Gastroesophageal sphincter (tissue), 4 donors: ENCODE results near the gene SLC6A9. TPM values are rescaled to one million over a fixed set of nuclear protein-coding genes. Genes with fewer than 3 reads are reported as not detected.

Experiments
- ATAC-seq: fragments of 150-250 bp; one replicate; pipeline ENCODE4 v1.9.1; 2016; ENCODE audit warnings: mild to moderate bottlenecking, moderate library complexity
- H3K27ac ChIP-seq, 4 donors: fragments of 200-600 bp; sonication (generic) in 3 of 4; 1 replicate in 3 of 4; 2 replicates in 1 of 4; pipeline ENCODE4 v1.5.1; 2016 to 2019
- H3K27me3 ChIP-seq: fragments of 200-600 bp; sonication (generic); one replicate; pipeline ENCODE4 v1.5.1; 2019
- H3K36me3 ChIP-seq, 2 donors: fragments of 200-600 bp; sonication (generic); one replicate each; pipeline ENCODE4 v1.5.1; 2019; ENCODE audit warnings: control low read depth in 1 of 2
- H3K4me1 ChIP-seq, 3 donors: fragments of 200-600 bp; sonication (generic); 1 replicate in 2 of 3; 2 replicates in 1 of 3; pipeline ENCODE4 v1.5.1; 2016 to 2019; ENCODE audit warnings: control low read depth in 2 of 3
- H3K4me3 ChIP-seq, 2 donors: fragments of 200-600 bp; sonication (generic); one replicate each; pipeline ENCODE4 v1.5.1; 2019; ENCODE audit warnings: mild to moderate bottlenecking in 1 of 2, moderate library complexity in 1 of 2
- H3K9me3 ChIP-seq, 3 donors: fragments of 200-600 bp; sonication (generic); one replicate each; pipeline ENCODE4 v1.5.1; 2017 to 2019; ENCODE audit warnings: control low read depth in 2 of 3
- CTCF ChIP-seq, 4 experiments: fragments of 200-600 bp in 2 of 4; fragments of 450-650 bp in 2 of 4; sonication (generic) in 1 of 4; IDR thresholded peaks; one replicate each; pipeline ENCODE4 v1.5.1; 2017 to 2019; ENCODE audit warnings: antibody characterized with exemption in 4 of 4, mild to moderate bottlenecking in 2 of 4, moderate library complexity in 2 of 4
- EP300 ChIP-seq: sonication (generic); formaldehyde crosslinking; IDR thresholded peaks from one replicate; pipeline ENCODE4 v1.6.1; 2017; ENCODE audit warnings: antibody characterized with exemption, mild to moderate bottlenecking
- POLR2A ChIP-seq, 2 donors: fragments of 450-650 bp; IDR thresholded peaks; one replicate each; pipeline ENCODE4 v1.6.1; 2017; ENCODE audit warnings: antibody characterized with exemption in 2 of 2, mild to moderate bottlenecking in 2 of 2, moderate library complexity in 1 of 2
- POLR2AphosphoS5 ChIP-seq: sonication (generic); formaldehyde crosslinking; IDR thresholded peaks from one replicate; pipeline ENCODE4 v1.6.1; 2017; ENCODE audit warnings: antibody characterized with exemption
- WGBS, 2 donors: methylation state at CpG; one replicate each; pipeline ENCODE4 v1.1.5; 2018; ENCODE audit warnings: low coverage in 1 of 2; 5-methylcytosine and 5-hydroxymethylcytosine counted together
- total RNA-seq, 4 donors: library from RNA; depleted of rRNA; stranded (reverse); fragments of >200 nt; gene quantifications; one replicate each; pipeline ENCODE4 v1.1.0, GENCODE V29; 2016

SLC6A9 gene
- total RNA-seq, 4 donors from 2014 or later = 1.8 to 14.2 (median 7.5) TPM

- no peak for TF ChIP-seq POLR2A (IDR thresholded peaks at IDR 0.05)
- no peak for TF ChIP-seq CTCF (IDR thresholded peaks at IDR 0.05)
- TF ChIP-seq POLR2AphosphoS5 = peak; percentile 58
- Histone ChIP-seq H3K4me1 (peaks cover 0 to 25% (median 0%) of the 10 kb centered on the region in 3 donors), H3K9me3 (no peaks in the 10 kb centered on the region), H3K36me3 (no peaks in the 10 kb centered on the region), H3K4me3 (no peak overlapping the region), H3K27me3 (no peaks in the 10 kb centered on the region), H3K27ac (peak overlapping the region; percentile 52 to 62 (median 54))
- 19% methylated on average over 3 of the region's 3 CpGs for WGBS, 2 donors
- peak; percentile 46 for ATAC-seq
Observed at GRCh38 chr1:44074415-44074814, 43.2 kb upstream of the SLC6A9 start.

DNA sequence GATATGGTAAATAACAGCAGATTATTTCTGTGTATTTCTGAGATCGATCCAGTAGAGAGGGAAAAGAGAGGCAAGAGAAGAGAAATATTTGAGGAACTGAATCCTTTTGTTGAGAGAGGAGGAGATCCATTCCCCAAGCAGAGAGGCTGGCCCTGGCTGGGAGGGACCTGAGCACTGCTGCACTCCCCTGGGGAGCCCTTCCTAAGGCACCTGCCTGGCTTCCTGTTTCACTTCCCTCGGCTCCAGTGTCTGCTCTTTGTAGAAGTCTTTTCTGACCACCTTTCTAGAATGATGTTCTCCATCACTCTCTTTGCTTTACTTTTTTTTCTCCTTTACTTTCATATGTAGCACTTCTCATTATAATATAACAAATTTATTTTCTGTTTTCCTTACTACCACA is 42.3 kb upstream of the SLC6A9 start:
- WGBS, 2 donors = 66 to 67% methylated on average over 1 to 2 of the region's 2 CpGs
- Histone ChIP-seq H3K4me1 (peaks cover 0 to 30% (median 0%) of the 10 kb centered on the region in 3 donors), H3K9me3 (no peaks in the 10 kb centered on the region), H3K4me3 (no peak overlapping the region), H3K36me3 (no peaks in the 10 kb centered on the region), H3K27me3 (no peaks in the 10 kb centered on the region), H3K27ac (peak overlapping the region in 3 of 4 donors; percentile 52 to 62 (median 57))
- ATAC-seq = no peak
- TF ChIP-seq POLR2A (IDR thresholded peaks at IDR 0.05) = no peak
- no peak for TF ChIP-seq POLR2AphosphoS5
- TF ChIP-seq EP300 = no peak
- no peak for TF ChIP-seq CTCF (IDR thresholded peaks at IDR 0.05)

DNA sequence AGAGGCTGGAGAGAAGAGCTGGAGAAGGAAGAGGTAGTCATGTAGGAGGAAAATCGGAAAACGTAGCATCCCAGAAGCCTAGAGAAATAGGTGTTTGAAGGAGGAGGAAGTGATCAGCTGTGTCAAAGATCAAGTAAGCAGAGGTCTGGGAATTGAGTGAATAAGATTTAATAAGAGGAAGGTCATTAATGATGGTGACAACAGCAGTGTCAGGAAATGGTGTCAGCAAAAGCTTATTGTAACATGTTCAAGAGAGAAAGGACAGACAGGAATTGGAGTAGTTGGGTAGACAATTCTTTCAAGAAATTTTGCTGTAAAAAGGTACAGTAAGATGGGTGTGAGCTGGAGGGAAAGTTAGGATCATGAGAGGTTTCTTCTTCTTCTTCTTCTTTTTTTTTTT is 41.6 kb upstream of the SLC6A9 start:
- ATAC-seq = no peak
- TF ChIP-seq CTCF (IDR thresholded peaks at IDR 0.05) (no peak), EP300 (no peak), POLR2A (IDR thresholded peaks at IDR 0.05) (no peak), POLR2AphosphoS5 (peak; percentile 21)
- 71% methylated on average over 2 of the region's 2 CpGs; no CpG with 5 or more reads in 1 of the 2 donors for WGBS, 2 donors
- no peaks in the 10 kb centered on the region for H3K36me3 ChIP-seq
- H3K4me1 ChIP-seq = peaks cover 0 to 37% (median 0%) of the 10 kb centered on the region in 3 donors
- H3K4me3 ChIP-seq = no peak overlapping the region
- no peak overlapping the region for H3K27ac ChIP-seq
- no peaks in the 10 kb centered on the region for H3K27me3 ChIP-seq
- H3K9me3 ChIP-seq = no peaks in the 10 kb centered on the region

DNA sequence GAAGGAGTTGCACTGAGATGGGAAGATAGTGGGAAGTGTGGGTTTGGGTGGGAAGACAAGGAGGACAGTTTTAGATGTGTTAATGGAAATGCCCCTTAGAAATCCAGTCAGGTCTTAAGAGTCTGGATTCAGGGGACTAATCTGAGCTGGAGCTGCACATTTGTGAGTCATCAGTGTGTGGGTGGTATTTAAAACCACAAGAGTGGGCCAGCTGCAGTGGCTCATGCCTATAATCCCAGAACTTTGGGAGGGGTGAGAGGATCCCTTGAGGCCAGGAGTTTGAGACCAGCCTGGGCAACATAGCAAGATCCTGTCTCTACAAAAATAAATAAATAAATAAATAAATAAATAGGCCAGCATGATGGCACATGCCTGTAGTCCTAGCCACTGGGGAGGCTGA is 40.9 kb upstream of the SLC6A9 start:
- Histone ChIP-seq H3K4me3 (no peak overlapping the region), H3K27me3 (no peaks in the 10 kb centered on the region), H3K27ac (no peak overlapping the region), H3K36me3 (no peaks in the 10 kb centered on the region), H3K9me3 (no peaks in the 10 kb centered on the region), H3K4me1 (peaks cover 0 to 42% (median 0%) of the 10 kb centered on the region in 3 donors)
- TF ChIP-seq EP300 (no peak), POLR2AphosphoS5 (no peak), POLR2A (IDR thresholded peaks at IDR 0.05) (no peak), CTCF (IDR thresholded peaks at IDR 0.05) (no peak)
- no peak for ATAC-seq

DNA sequence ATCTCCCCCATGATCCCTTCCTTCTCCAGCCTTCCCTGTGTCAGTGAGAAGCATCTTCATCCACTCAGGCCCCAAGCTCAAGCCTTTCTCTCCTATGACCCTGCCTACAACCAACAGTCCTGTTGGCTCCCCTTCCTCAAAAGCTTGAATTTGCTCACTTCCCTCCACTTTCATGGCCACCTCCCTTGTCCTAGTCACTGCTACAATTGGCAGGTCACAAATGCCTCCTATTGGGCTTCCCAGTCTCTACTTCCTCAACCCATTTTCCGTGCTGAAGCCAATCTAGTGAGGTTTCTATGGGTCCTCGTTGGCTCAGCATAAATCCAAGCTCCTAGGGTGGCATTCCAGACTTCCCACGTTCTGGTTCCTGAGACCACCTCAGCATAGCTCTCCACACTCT is 40.2 kb upstream of the SLC6A9 start:
- TF ChIP-seq POLR2A (IDR thresholded peaks at IDR 0.05) = no peak
- TF ChIP-seq POLR2AphosphoS5 = no peak
- no peak for TF ChIP-seq EP300
- no peak for TF ChIP-seq CTCF (IDR thresholded peaks at IDR 0.05)
- ATAC-seq = no peak
- Histone ChIP-seq H3K4me1 (peaks cover 0 to 42% (median 0%) of the 10 kb centered on the region in 3 donors), H3K27me3 (no peaks in the 10 kb centered on the region), H3K27ac (no peak overlapping the region), H3K36me3 (no peaks in the 10 kb centered on the region), H3K4me3 (no peak overlapping the region), H3K9me3 (no peaks in the 10 kb centered on the region)
- WGBS, 2 donors = 40 to 61% methylated on average over 2 of the region's 3 CpGs
